Keratinocyte (primary cell): Measurements from ENCODE around the gene DMD. TPM values are rescaled to one million over a fixed set of nuclear protein-coding genes. Genes with fewer than 3 reads are reported as not detected.

Experiments used
- DNase-seq: peaks from one replicate; pipeline ENCODE4 v3.0.0-alpha.2; 2011; ENCODE audit warnings: low read depth, missing footprints, low spot score
- FAIRE-seq: peaks from 2 replicates; lab custom pipeline; 2011; peaks lifted over from hg19 to GRCh38; lab: Jason Lieb, UNC
- H2AFZ ChIP-seq: 2 replicates; pipeline ENCODE4 v1.6.0; 2012; ENCODE audit warnings: low read length, control low read depth, inconsistent platforms; ENCODE audit not compliant: control insufficient read depth
- H3K27ac ChIP-seq: 2 replicates; pipeline ENCODE4 v1.5.1; 2011; ENCODE audit warnings: low read length; ENCODE audit not compliant: control insufficient read depth, insufficient read depth
- H3K27me3 ChIP-seq: 3 replicates; pipeline ENCODE4 v1.6.0; 2011; ENCODE audit warnings: low read length; ENCODE audit not compliant: control insufficient read depth, insufficient read depth; ENCODE audit errors: extremely low read depth
- H3K36me3 ChIP-seq, 2 experiments: 2 replicates in 1 of 2; 3 replicates in 1 of 2; pipeline ENCODE4 v1.5.1; 2011; ENCODE audit warnings: low read length in 2 of 2, mild to moderate bottlenecking in 1 of 2; ENCODE audit not compliant: control insufficient read depth in 2 of 2, insufficient read depth in 2 of 2; ENCODE audit errors: extremely low read depth in 1 of 2
- H3K4me1 ChIP-seq: 3 replicates; pipeline ENCODE4 v1.5.1; 2011; ENCODE audit warnings: low read length; ENCODE audit not compliant: control insufficient read depth, insufficient read depth; ENCODE audit errors: extremely low read depth
- H3K4me2 ChIP-seq: 3 replicates; pipeline ENCODE4 v1.6.0; 2011; ENCODE audit warnings: low read depth, low read length; ENCODE audit not compliant: control insufficient read depth, insufficient read depth; ENCODE audit errors: extremely low read depth
- H3K4me3 ChIP-seq, 3 experiments: fragments of 200-600 bp in 1 of 3; sonication (generic) in 1 of 3; 2 replicates in 2 of 3; 3 replicates in 1 of 3; pipeline ENCODE4 v1.5.1; 2011 to 2016; ENCODE audit warnings: low read length in 3 of 3, mild to moderate bottlenecking in 3 of 3, control low read depth in 2 of 3, inconsistent platforms in 1 of 3, low read depth in 1 of 3, mixed read lengths in 1 of 3, mixed run types in 1 of 3, moderate library complexity in 1 of 3; ENCODE audit not compliant: control insufficient read depth in 2 of 3, insufficient read depth in 2 of 3; ENCODE audit errors: extremely low read depth in 1 of 3
- H3K79me2 ChIP-seq: 2 replicates; pipeline ENCODE4 v1.6.0; 2012; ENCODE audit warnings: low read length; ENCODE audit not compliant: control insufficient read depth, insufficient read depth
- H3K9ac ChIP-seq: 3 replicates; pipeline ENCODE4 v1.6.0; 2011; ENCODE audit warnings: low read length; ENCODE audit not compliant: control insufficient read depth, insufficient read depth; ENCODE audit errors: extremely low read depth
- H3K9me1 ChIP-seq: 3 replicates; pipeline ENCODE4 v1.6.0; 2011; ENCODE audit warnings: low read length; ENCODE audit not compliant: control insufficient read depth, insufficient read depth; ENCODE audit errors: extremely low read depth
- H3K9me3 ChIP-seq: 2 replicates; pipeline ENCODE4 v1.5.1; 2012; ENCODE audit warnings: low read depth, low read length; ENCODE audit not compliant: control insufficient read depth
- H4K20me1 ChIP-seq: 3 replicates; pipeline ENCODE4 v1.6.0; 2011; ENCODE audit warnings: low read length; ENCODE audit not compliant: control insufficient read depth, insufficient read depth; ENCODE audit errors: extremely low read depth
- EZH2 ChIP-seq: IDR thresholded peaks from one replicate; pipeline ENCODE4 v1.6.1; 2012; ENCODE audit warnings: inconsistent platforms, mild to moderate bottlenecking, low read length, moderate library complexity
- dilution Hi-C: fragments of 300-500 bp; cut with MboI; formaldehyde crosslinking; loops from one replicate; pipeline ENCODE4 v1.7.0; 2020; ENCODE audit warnings: low sequenced_read_pairs; ENCODE audit not compliant: extremely low pct_ligation_motif_present
- polyA plus RNA-seq, 5 experiments: library from polyadenylated mRNA; depleted of rRNA in 3 of 5; stranded (reverse) in 3 of 5; stranded (forward) in 1 of 5; unstranded in 1 of 5; fragments of >200 nt; gene quantifications; 1 replicate in 1 of 5; 2 replicates in 3 of 5; 3 replicates in 1 of 5; pipeline versions ENCODE4 v1.2.1 to v1.2.3, GENCODE V29; 2011 to 2012; ENCODE audit warnings: missing spikeins in 2 of 5, low read depth in 1 of 5, low replicate concordance in 1 of 5
- TF ChIP-seq, protein P1 (sequence below), 3 experiments: IDR thresholded peaks in 1 of 3; conservative IDR thresholded peaks in 1 of 3; optimal IDR thresholded peaks in 1 of 3; 2 replicates in 2 of 3; 3 replicates in 1 of 3; pipeline versions ENCODE3 to v1.5.1; 2011; ENCODE audit warnings: low read length in 3 of 3, mild to moderate bottlenecking in 3 of 3, moderate library complexity in 2 of 3, control low read depth in 1 of 3, inconsistent platforms in 1 of 3; ENCODE audit not compliant: insufficient read depth in 2 of 3; ENCODE audit errors: extremely low read depth in 1 of 3

DMD gene
- polyA plus RNA-seq, 1 donor (not counting 4 experiments of a cell fraction or from before 2014, with no cell fraction given) = 8.9 TPM

DNA sequence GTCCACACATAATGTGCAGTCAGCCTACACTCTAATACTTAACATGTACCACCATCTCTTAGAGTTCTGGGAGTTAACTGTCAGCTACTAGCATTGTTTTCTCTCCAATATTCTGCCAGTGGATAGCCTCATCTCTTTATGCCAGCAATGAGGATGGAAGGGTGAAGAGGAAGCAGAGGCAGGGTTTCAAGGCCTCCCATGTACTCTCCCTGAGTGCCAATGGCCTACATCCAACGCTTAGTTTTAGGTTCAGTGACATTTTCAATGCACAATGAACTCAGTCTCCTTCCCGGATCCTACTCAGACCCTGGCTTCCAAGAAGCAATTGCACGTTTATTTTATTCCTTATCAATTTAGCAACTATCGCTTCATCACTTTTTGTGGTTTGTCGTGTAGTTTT lies 686.1 kb downstream of the DMD start:
- Histone ChIP-seq H3K4me3 (no peak overlapping the region), H3K9ac (no peak overlapping the region), H3K4me1 (no peaks in the 10 kb centered on the region), H2AFZ (no peak overlapping the region), H4K20me1 (no peaks in the 10 kb centered on the region), H3K4me2 (no peak overlapping the region), H3K27ac (no peak overlapping the region), H3K27me3 (no peaks in the 10 kb centered on the region), H3K9me3 (no peaks in the 10 kb centered on the region), H3K36me3 (no peaks in the 10 kb centered on the region), H3K9me1 (no peaks in the 10 kb centered on the region), H3K79me2 (no peaks in the 10 kb centered on the region)
- FAIRE-seq (no peak), DNase-seq (no peak)
- no peak for TF ChIP-seq EZH2
- TF ChIP-seq, protein P1, sequence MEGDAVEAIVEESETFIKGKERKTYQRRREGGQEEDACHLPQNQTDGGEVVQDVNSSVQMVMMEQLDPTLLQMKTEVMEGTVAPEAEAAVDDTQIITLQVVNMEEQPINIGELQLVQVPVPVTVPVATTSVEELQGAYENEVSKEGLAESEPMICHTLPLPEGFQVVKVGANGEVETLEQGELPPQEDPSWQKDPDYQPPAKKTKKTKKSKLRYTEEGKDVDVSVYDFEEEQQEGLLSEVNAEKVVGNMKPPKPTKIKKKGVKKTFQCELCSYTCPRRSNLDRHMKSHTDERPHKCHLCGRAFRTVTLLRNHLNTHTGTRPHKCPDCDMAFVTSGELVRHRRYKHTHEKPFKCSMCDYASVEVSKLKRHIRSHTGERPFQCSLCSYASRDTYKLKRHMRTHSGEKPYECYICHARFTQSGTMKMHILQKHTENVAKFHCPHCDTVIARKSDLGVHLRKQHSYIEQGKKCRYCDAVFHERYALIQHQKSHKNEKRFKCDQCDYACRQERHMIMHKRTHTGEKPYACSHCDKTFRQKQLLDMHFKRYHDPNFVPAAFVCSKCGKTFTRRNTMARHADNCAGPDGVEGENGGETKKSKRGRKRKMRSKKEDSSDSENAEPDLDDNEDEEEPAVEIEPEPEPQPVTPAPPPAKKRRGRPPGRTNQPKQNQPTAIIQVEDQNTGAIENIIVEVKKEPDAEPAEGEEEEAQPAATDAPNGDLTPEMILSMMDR (optimal IDR thresholded peaks at IDR 0.05 in 1 of 3, IDR thresholded peaks at IDR 0.05 in 1 of 3, conservative IDR thresholded peaks at IDR 0.05 in 1 of 3; ENCODE audit: extremely low read depth in 1 of 3, insufficient read depth in 2 of 3, low read length in 3 of 3) = no peak
- dilution Hi-C loops = loop anchor here (25.0 kb wide), 1 partner anchor 812 kb away; no protein-coding TSS in a partner anchor

GRCh38 chrX:32524385-32524784 lies 687.0 kb downstream of the DMD start:
- TF ChIP-seq EZH2 = no peak
- TF ChIP-seq, protein P1 (optimal IDR thresholded peaks at IDR 0.05 in 1 of 3, IDR thresholded peaks at IDR 0.05 in 1 of 3, conservative IDR thresholded peaks at IDR 0.05 in 1 of 3; ENCODE audit: extremely low read depth in 1 of 3, insufficient read depth in 2 of 3, low read length in 3 of 3) = no peak
- Histone ChIP-seq H3K79me2 (no peaks in the 10 kb centered on the region), H3K9ac (no peak overlapping the region), H4K20me1 (no peaks in the 10 kb centered on the region), H3K4me3 (no peak overlapping the region), H3K9me3 (no peaks in the 10 kb centered on the region), H3K4me2 (no peak overlapping the region), H3K27ac (no peak overlapping the region), H3K9me1 (no peaks in the 10 kb centered on the region), H3K36me3 (no peaks in the 10 kb centered on the region), H3K27me3 (no peaks in the 10 kb centered on the region), H2AFZ (no peak overlapping the region), H3K4me1 (no peaks in the 10 kb centered on the region)
- dilution Hi-C loops = no loop called here
- no peak for DNase-seq
- FAIRE-seq = no peak
